T follicular helper cell (primary cell): Measurements from ENCODE around the gene TEKT5.
"Not testable (repeated sequence)": the region's sequence is repeated elsewhere in the genome, so short reads cannot be mapped to it uniquely, and the experiment has no call there.

ENCODE experiments used
- DNase-seq: peaks from one replicate; pipeline ENCODE4 v3.0.0-alpha.2; 2020; ENCODE audit warnings: low read depth
- total RNA-seq, 2 experiments: gene quantifications; one replicate each; lab custom pipeline; 2026; lab: John Stamatoyannopoulos, UW

The TEKT5 gene
- total RNA-seq = 0 to 0.06 reads per million in 2 experiments

GRCh38 chr16:10694830-10695229 is at the start of gene TEKT5:
TEKT5 (minus strand) TSS chr16:10694930; CDS start chr16:10694873, 57 bp downstream.
- DNase-seq = no peak

GRCh38 chr16:10743610-10744369 is 49.1 kb upstream of the TEKT5 start, which contains the start of gene NUBP1:
NUBP1 (plus strand) TSS chr16:10743842; CDS start chr16:10743864, 22 bp downstream.
- DNase-seq = peak; percentile 99

GRCh38 chr16:10743227-10743609 is 48.5 kb upstream of the TEKT5 start:
- no peak for DNase-seq

- no peak for DNase-seq
These were observed 47.1 kb upstream of the TEKT5 start for GRCh38 chr16:10741844-10742243.

GRCh38 chr16:10741249-10741648 is 46.5 kb upstream of the TEKT5 start:
- not testable (repeated sequence) for DNase-seq

- DNase-seq = no peak
These were observed 46.1 kb upstream of the TEKT5 start for GRCh38 chr16:10740845-10741208.

GRCh38 chr16:10740000-10740844 is 45.5 kb upstream of the TEKT5 start:
- DNase-seq = no peak

- no peak for DNase-seq
These were observed 43.7 kb upstream of the TEKT5 start for GRCh38 chr16:10738231-10739077.

- peak; percentile 58 for DNase-seq
These were observed 42.4 kb upstream of the TEKT5 start for GRCh38 chr16:10737068-10737625.

- no peak for DNase-seq
These were observed 37.1 kb upstream of the TEKT5 start for GRCh38 chr16:10731790-10732189.

GRCh38 chr16:10729104-10730048 is 34.6 kb upstream of the TEKT5 start:
- DNase-seq = no peak

GRCh38 chr16:10728003-10728887 is 33.5 kb upstream of the TEKT5 start:
- DNase-seq = no peak

- DNase-seq = no peak
These were observed 14.2 kb upstream of the TEKT5 start for GRCh38 chr16:10708969-10709368.

GRCh38 chr16:10699756-10700155 is 5.0 kb upstream of the TEKT5 start:
- DNase-seq = no peak

- no peak for DNase-seq
These were observed 424 bp downstream of the TEKT5 start for GRCh38 chr16:10694306-10694705.

- DNase-seq = no peak
These were observed 841 bp downstream of the TEKT5 start for GRCh38 chr16:10693889-10694288.

- DNase-seq = no peak
These were observed 2.3 kb downstream of the TEKT5 start for GRCh38 chr16:10692470-10692869.

- no peak for DNase-seq
These were observed 6.0 kb downstream of the TEKT5 start for GRCh38 chr16:10688726-10689125.

GRCh38 chr16:10688291-10688690 is 6.4 kb downstream of the TEKT5 start:
- DNase-seq = no peak

GRCh38 chr16:10685709-10686108 is 9.0 kb downstream of the TEKT5 start:
- no peak for DNase-seq
